Colonic mucosa (tissue), 4 donors: Measurements from ENCODE around the gene FBRSL1. TPM values are rescaled to one million over a fixed set of nuclear protein-coding genes. Genes with fewer than 3 reads are reported as not detected.

Experiments used
- DNase-seq: peaks from one replicate; pipeline ENCODE4 v3.0.0-alpha.2; 2020
- H3K27ac ChIP-seq: fragments of 200-600 bp; one replicate; pipeline ENCODE4 v1.8.0; 2021
- H3K27me3 ChIP-seq: fragments of 200-600 bp; one replicate; pipeline ENCODE4 v1.8.0; 2021
- H3K36me3 ChIP-seq: fragments of 200-600 bp; one replicate; pipeline ENCODE4 v1.8.0; 2021
- H3K4me1 ChIP-seq: fragments of 200-600 bp; one replicate; pipeline ENCODE4 v1.8.0; 2021; ENCODE audit warnings: mild to moderate bottlenecking
- H3K4me3 ChIP-seq: fragments of 200-600 bp; one replicate; pipeline ENCODE4 v1.8.0; 2021
- H3K9ac ChIP-seq, 2 donors: one replicate each; pipeline ENCODE4 v1.7.0; 2013; ENCODE audit warnings: control low read depth in 2 of 2, low read depth in 2 of 2, low read length in 2 of 2
- H3K9me3 ChIP-seq: fragments of 200-600 bp; one replicate; pipeline ENCODE4 v1.8.0; 2021
- intact Hi-C: fragments of 100-400 bp; cut with DNase I; formaldehyde crosslinking; loops from one replicate; pipeline ENCODE4 v1.14.1; 2022
- total RNA-seq, 2 donors: library from RNA; stranded (reverse); fragmentation: NEBNext Ultra II Directional in 1 of 2; extraction: Animal tissue kit (Norgen Biotek cat#: 25700) in 1 of 2; gene quantifications; one replicate each; pipeline ENCODE4 v1.2.1, GENCODE V29; 2021
- TF ChIP-seq, protein P1 (sequence below): fragments of 200-600 bp; IDR thresholded peaks from one replicate; pipeline ENCODE4 v1.8.0; 2022; ENCODE audit warnings: antibody characterized with exemption, mild to moderate bottlenecking
- donor health status: healthy.
- donor health status: DM: no; HTN: no; CAD: no.
- donor health status: DM: no; HTN: no; CAD: no.

FBRSL1 gene
- total RNA-seq, 2 donors from 2014 or later, result 51.9 to 101 TPM

GRCh38 chr12:132514838-132515237 is 24.9 kb downstream of the FBRSL1 start:
- intact Hi-C loops, result no loop called here
- Histone ChIP-seq H3K9me3 (no peaks in the 10 kb centered on the region), H3K36me3 (no peaks in the 10 kb centered on the region), H3K9ac (no peak overlapping the region), H3K4me3 (no peak overlapping the region), H3K27me3 (no peaks in the 10 kb centered on the region), H3K27ac (no peak overlapping the region), H3K4me1 (no peaks in the 10 kb centered on the region)
- no peak for DNase-seq
- TF ChIP-seq, protein P1, sequence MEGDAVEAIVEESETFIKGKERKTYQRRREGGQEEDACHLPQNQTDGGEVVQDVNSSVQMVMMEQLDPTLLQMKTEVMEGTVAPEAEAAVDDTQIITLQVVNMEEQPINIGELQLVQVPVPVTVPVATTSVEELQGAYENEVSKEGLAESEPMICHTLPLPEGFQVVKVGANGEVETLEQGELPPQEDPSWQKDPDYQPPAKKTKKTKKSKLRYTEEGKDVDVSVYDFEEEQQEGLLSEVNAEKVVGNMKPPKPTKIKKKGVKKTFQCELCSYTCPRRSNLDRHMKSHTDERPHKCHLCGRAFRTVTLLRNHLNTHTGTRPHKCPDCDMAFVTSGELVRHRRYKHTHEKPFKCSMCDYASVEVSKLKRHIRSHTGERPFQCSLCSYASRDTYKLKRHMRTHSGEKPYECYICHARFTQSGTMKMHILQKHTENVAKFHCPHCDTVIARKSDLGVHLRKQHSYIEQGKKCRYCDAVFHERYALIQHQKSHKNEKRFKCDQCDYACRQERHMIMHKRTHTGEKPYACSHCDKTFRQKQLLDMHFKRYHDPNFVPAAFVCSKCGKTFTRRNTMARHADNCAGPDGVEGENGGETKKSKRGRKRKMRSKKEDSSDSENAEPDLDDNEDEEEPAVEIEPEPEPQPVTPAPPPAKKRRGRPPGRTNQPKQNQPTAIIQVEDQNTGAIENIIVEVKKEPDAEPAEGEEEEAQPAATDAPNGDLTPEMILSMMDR, result no peak

GRCh38 chr12:132516095-132517012 is 26.4 kb downstream of the FBRSL1 start:
- no peaks in the 10 kb centered on the region for H3K9me3 ChIP-seq
- no peak overlapping the region for H3K9ac ChIP-seq
- H3K4me1 ChIP-seq, result peaks cover 5% of the 10 kb centered on the region
- H3K4me3 ChIP-seq, result no peak overlapping the region
- intact Hi-C loops, result no loop called here
- no peak for DNase-seq
- no peaks in the 10 kb centered on the region for H3K27me3 ChIP-seq
- H3K36me3 ChIP-seq, result no peaks in the 10 kb centered on the region
- H3K27ac ChIP-seq, result no peak overlapping the region
- TF ChIP-seq, protein P1, result no peak

GRCh38 chr12:132517013-132517739 is 27.2 kb downstream of the FBRSL1 start:
- DNase-seq, result no peak
- H3K27ac ChIP-seq, result no peak overlapping the region
- no peaks in the 10 kb centered on the region for H3K36me3 ChIP-seq
- H3K27me3 ChIP-seq, result no peaks in the 10 kb centered on the region
- no peak overlapping the region for H3K9ac ChIP-seq
- intact Hi-C loops, result no loop called here
- H3K4me3 ChIP-seq, result no peak overlapping the region
- no peaks in the 10 kb centered on the region for H3K9me3 ChIP-seq
- peaks cover 5% of the 10 kb centered on the region for H3K4me1 ChIP-seq
- TF ChIP-seq, protein P1, result no peak

- no peak overlapping the region for H3K27ac ChIP-seq
- DNase-seq, result no peak
- TF ChIP-seq, protein P1, result no peak
Measured at GRCh38 chr12:132517740-132518100, 27.8 kb downstream of the FBRSL1 start.

DNA sequence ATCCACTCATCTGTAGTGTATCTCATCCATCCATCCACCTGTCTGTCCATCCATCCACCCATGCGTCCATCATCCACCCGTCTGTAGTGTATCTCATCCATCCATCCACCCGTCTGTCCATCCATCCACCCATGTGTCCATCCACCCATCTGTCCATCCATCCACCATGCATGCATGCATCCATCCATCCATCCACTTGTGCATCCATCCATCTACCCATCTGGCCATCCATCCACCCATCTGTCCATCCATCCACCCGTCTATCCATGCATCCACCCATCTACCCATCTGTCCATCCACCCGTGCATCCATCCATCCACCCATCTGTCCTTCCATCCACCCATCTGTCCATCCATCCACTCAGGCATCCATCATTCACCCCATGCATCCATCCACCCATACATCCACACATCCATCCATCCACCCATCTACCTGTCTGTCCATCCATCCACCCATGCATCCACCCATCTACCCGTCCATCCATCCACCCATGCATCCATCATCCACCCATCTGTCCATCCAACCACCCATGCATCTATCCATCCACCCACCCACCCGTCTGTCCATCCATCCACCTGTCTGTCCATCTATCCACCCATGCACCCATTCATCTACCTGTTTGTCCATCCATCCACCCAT is 28.5 kb downstream of the FBRSL1 start:
- Histone ChIP-seq H3K9ac (no peak overlapping the region), H3K4me1 (peaks cover 5% of the 10 kb centered on the region), H3K27ac (no peak overlapping the region), H3K27me3 (no peaks in the 10 kb centered on the region), H3K4me3 (no peak overlapping the region), H3K9me3 (no peaks in the 10 kb centered on the region), H3K36me3 (no peaks in the 10 kb centered on the region)
- intact Hi-C loops, result no loop called here
- no peak for DNase-seq
- TF ChIP-seq, protein P1, result no peak

More at GRCh38 chr12:132517740-132518100, 27.8 kb downstream of the FBRSL1 start:
- Histone ChIP-seq H3K9ac (no peak overlapping the region), H3K4me1 (peaks cover 5% of the 10 kb centered on the region), H3K36me3 (no peaks in the 10 kb centered on the region), H3K4me3 (no peak overlapping the region), H3K27me3 (no peaks in the 10 kb centered on the region), H3K9me3 (no peaks in the 10 kb centered on the region)
- intact Hi-C loops, result no loop called here
